Motor neuron (in vitro differentiated cells): ENCODE results near the gene FEZF2. TPM values are rescaled to one million over a fixed set of nuclear protein-coding genes. Genes with fewer than 3 reads are reported as not detected.

ENCODE experiments used
- ATAC-seq, 8 experiments: fragments of 200-7000 bp; cut with Tn5 transposase; replicated peaks in 6 of 8; 2 replicates each; pipeline ENCODE4 v1.8.0; 2021; ENCODE audit warnings: mild to moderate bottlenecking in 8 of 8, moderate library complexity in 8 of 8
- H3K27ac ChIP-seq, 2 donors: fragments of 250-450 bp; sonication (Bioruptor Pico); 2 replicates each; pipeline ENCODE4 v1.9.0; 2021; ENCODE audit warnings: antibody characterized with exemption in 2 of 2, mild to moderate bottlenecking in 2 of 2, moderate library complexity in 1 of 2
- H3K4me1 ChIP-seq, 2 donors: fragments of 250-450 bp; sonication (Bioruptor Pico); replicated peaks in 1 of 2; 2 replicates each; pipeline ENCODE4 v1.6.1; 2021; ENCODE audit warnings: antibody characterized with exemption in 2 of 2, mild to moderate bottlenecking in 2 of 2, moderate library complexity in 1 of 2
- H3K4me3 ChIP-seq, 5 donors: fragments of 250-450 bp; sonication (Bioruptor Pico); 2 replicates each; pipeline ENCODE4 v1.9.0; 2021; ENCODE audit warnings: antibody characterized with exemption in 5 of 5, mild to moderate bottlenecking in 5 of 5, moderate library complexity in 4 of 5
- WGBS, 10 experiments: fragments of 450-650 bp; shearing (Covaris generic); methylation state at CpG; one replicate each; pipeline ENCODE4 v1.0.0; 2022; 5-methylcytosine and 5-hydroxymethylcytosine counted together
- in situ Hi-C, 9 experiments: fragments of 400-800 bp; cut with MboI; loops; one replicate each; pipeline ENCODE4 v1.15.0; 2021; ENCODE audit warnings: low sequenced_read_pairs in 9 of 9, low pct_unique_long_range_greater_than_20kb in 2 of 9; ENCODE audit not compliant: unreplicated experiment in 9 of 9
- total RNA-seq, 8 experiments: library from RNA; unstranded; fragments of 300-600 nt; gene quantifications; 2 replicates each; pipeline versions ENCODE4 v1.2.3 to v1.2.4, GENCODE V29; 2022

Gene FEZF2
- total RNA-seq, 8 experiments from 2014 or later = 0.15 to 1.6 (median 0.47) TPM; not detected in 4

GRCh38 chr3:62379321-62379798, 6.0 kb upstream of the FEZF2 start:
- in situ Hi-C loops = no loop called here
- WGBS, 10 experiments = 0 to 16% (median 9%) methylated on average over 6 to 20 of the region's 21 CpGs; no CpG with 5 or more reads in 2 of the 10 experiments
- H3K4me3 ChIP-seq = no peak overlapping the region
- no peak for ATAC-seq
- peaks cover 0 to 5% of the 10 kb centered on the region in 2 donors for H3K4me1 ChIP-seq
- no peak overlapping the region for H3K27ac ChIP-seq

- no peak for ATAC-seq
- in situ Hi-C loops = no loop called here
- H3K4me3 ChIP-seq = no peak overlapping the region
- WGBS, 10 experiments = 0 to 53% (median 18%) methylated on average over 2 to 12 of the region's 14 CpGs; no CpG with 5 or more reads in 3 of the 10 experiments
- no peak overlapping the region for H3K27ac ChIP-seq
- peaks cover 3 to 5% of the 10 kb centered on the region in 2 donors for H3K4me1 ChIP-seq
These were observed 5.6 kb upstream of the FEZF2 start for GRCh38 chr3:62378921-62379320.

GRCh38 chr3:62378311-62378789, 5.0 kb upstream of the FEZF2 start:
- ATAC-seq = peak in 6 of 8 experiments; percentile 34 to 65 (median 47)
- H3K4me1 ChIP-seq = peaks cover 5% of the 10 kb centered on the region in 2 donors
- H3K27ac ChIP-seq = no peak overlapping the region
- 0 to 20% (median 4%) methylated on average over 1 to 15 of the region's 29 CpGs; no CpG with 5 or more reads in 1 of the 10 experiments for WGBS, 10 experiments
- H3K4me3 ChIP-seq = no peak overlapping the region
- in situ Hi-C loops = no loop called here

GRCh38 chr3:62376906-62377877, 3.8 kb upstream of the FEZF2 start:
- Histone ChIP-seq H3K4me3 (no peak overlapping the region), H3K4me1 (peaks cover 5% of the 10 kb centered on the region in 2 donors), H3K27ac (no peak overlapping the region)
- no peak for ATAC-seq
- 15 to 100% (median 61%) methylated on average over 2 to 15 of the region's 65 CpGs; no CpG with 5 or more reads in 2 of the 10 experiments for WGBS, 10 experiments
- in situ Hi-C loops = no loop called here

DNA sequence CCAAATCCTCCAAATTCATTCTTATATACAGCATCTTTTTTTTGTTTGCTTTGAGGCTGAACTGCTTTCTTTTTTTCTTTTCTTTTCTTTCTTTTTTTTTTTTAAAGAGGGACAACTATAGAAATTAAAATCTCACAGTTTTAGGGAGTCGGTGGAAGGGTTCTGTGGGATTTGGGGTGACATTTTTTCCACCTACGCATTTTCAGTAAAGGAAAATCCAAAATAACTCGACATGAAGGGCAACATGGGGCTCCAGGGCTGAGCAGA, 3.0 kb upstream of the FEZF2 start:
- Histone ChIP-seq H3K4me1 (peaks cover 5% of the 10 kb centered on the region in 2 donors), H3K4me3 (no peak overlapping the region), H3K27ac (no peak overlapping the region)
- in situ Hi-C loops = no loop called here
- 49 to 83% (median 62%) methylated on average over 1 to 3 of the region's 3 CpGs for WGBS, 10 experiments
- no peak for ATAC-seq

- 36 to 83% (median 51%) methylated on average over 5 to 13 of the region's 14 CpGs for WGBS, 10 experiments
- no peak for ATAC-seq
- in situ Hi-C loops = no loop called here
- H3K4me3 ChIP-seq = no peak overlapping the region
- peaks cover 5% of the 10 kb centered on the region in 2 donors for H3K4me1 ChIP-seq
- no peak overlapping the region for H3K27ac ChIP-seq
These were observed 2.5 kb upstream of the FEZF2 start for GRCh38 chr3:62375655-62376453.

- peak in 1 of 8 experiments; percentile 37 for ATAC-seq
- in situ Hi-C loops = no loop called here
- WGBS, 10 experiments = 3 to 22% (median 11%) methylated on average over 1 to 25 of the region's 30 CpGs
- H3K4me3 ChIP-seq = no peak overlapping the region
- H3K4me1 ChIP-seq = peaks cover 5% of the 10 kb centered on the region in 2 donors
- no peak overlapping the region for H3K27ac ChIP-seq
These were observed 1.2 kb upstream of the FEZF2 start for GRCh38 chr3:62374341-62375218.

GRCh38 chr3:62373714-62374333, 474 bp upstream of the FEZF2 start:
- in situ Hi-C loops = no loop called here
- no peak overlapping the region for H3K27ac ChIP-seq
- WGBS, 10 experiments = 0 to 12% (median 2%) methylated on average over 1 to 19 of the region's 47 CpGs; no CpG with 5 or more reads in 2 of the 10 experiments
- H3K4me3 ChIP-seq = peak overlapping the region in 1 of 5 donors; percentile 7
- peaks cover 5% of the 10 kb centered on the region in 2 donors for H3K4me1 ChIP-seq
- ATAC-seq = no peak

DNA sequence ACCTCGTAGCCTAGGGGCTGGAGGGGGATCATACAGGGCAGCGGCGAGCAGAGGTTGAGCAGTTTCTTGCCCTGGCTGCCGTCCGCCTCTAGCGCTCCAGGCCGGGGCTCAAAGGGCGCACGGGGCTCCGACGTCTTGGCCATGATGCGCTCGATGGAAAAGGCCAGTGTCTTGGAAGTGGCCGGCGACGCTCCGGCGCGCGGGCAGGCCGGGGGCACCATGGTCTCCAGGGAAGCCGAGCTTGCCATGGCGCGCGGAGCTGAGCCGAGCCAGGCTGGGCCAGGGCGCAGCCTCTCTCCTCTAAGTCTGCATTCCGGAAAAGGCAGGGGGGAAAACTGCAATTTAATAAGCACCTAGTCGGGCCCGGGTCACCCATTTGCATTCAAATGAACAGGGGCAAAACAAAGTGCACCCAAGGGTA, 719 bp downstream of the FEZF2 start:
- H3K4me3 ChIP-seq = no peak overlapping the region
- peak in 5 of 8 experiments; percentile 7 to 40 (median 21) for ATAC-seq
- in situ Hi-C loops = no loop called here
- peaks cover 0 to 5% of the 10 kb centered on the region in 2 donors for H3K4me1 ChIP-seq
- 0 to 25% (median 3%) methylated on average over 1 to 8 of the region's 30 CpGs; no CpG with 5 or more reads in 7 of the 10 experiments for WGBS, 10 experiments
- H3K27ac ChIP-seq = no peak overlapping the region

GRCh38 chr3:62371720-62372591, 1.4 kb downstream of the FEZF2 start:
- peaks cover 0 to 5% of the 10 kb centered on the region in 2 donors for H3K4me1 ChIP-seq
- H3K4me3 ChIP-seq = no peak overlapping the region
- in situ Hi-C loops = no loop called here
- no peak overlapping the region for H3K27ac ChIP-seq
- 0 to 25% (median 2%) methylated on average over 1 to 8 of the region's 66 CpGs; no CpG with 5 or more reads in 7 of the 10 experiments for WGBS, 10 experiments
- peak in 5 of 8 experiments; percentile 7 to 24 (median 16) for ATAC-seq
